H1 (cell line): ENCODE results near the gene CDKN2A. TPM values are rescaled to one million over a fixed set of nuclear protein-coding genes. Genes with fewer than 3 reads are reported as not detected.

Experiments used
- CTCF ChIA-PET: fragments of 300-600 bp; sonication (Branson Sonifier 250); formaldehyde crosslinking; loops from one replicate; lab custom pipeline; 2021; ENCODE audit not compliant: partially characterized antibody; lab: Charles Lee
- POLR2A ChIA-PET: fragments of 300-600 bp; sonication (Branson Sonifier 250); formaldehyde crosslinking; loops from one replicate; lab custom pipeline; 2021; ENCODE audit warnings: inconsistent platforms; ENCODE audit not compliant: partially characterized antibody; lab: Charles Lee
- DNase-seq, 2 experiments: peaks; one replicate each; pipeline versions ENCODE4 v3.0.0 to v3.0.0-alpha.2; 2010 to 2022; ENCODE audit warnings: low spot score in 2 of 2, low read depth in 1 of 2, mixed read lengths in 1 of 2
- FAIRE-seq: peaks from 2 replicates; lab custom pipeline; 2011; peaks lifted over from hg19 to GRCh38; lab: Jason Lieb, UNC
- H2AFZ ChIP-seq: 2 replicates; pipeline ENCODE4 v1.8.1; 2012; ENCODE audit warnings: low read length, inconsistent platforms
- H2AK5ac ChIP-seq: 2 replicates; pipeline ENCODE4 v1.6.1; 2013; ENCODE audit warnings: low read depth, low read length
- H2BK120ac ChIP-seq: replicated peaks from 2 replicates; pipeline ENCODE3; 2013; ENCODE audit warnings: low read depth, low read length, inconsistent platforms
- H2BK12ac ChIP-seq: 2 replicates; pipeline ENCODE4 v1.6.1; 2013; ENCODE audit warnings: low read depth, low read length
- H2BK15ac ChIP-seq: 2 replicates; pipeline ENCODE4 v1.6.1; 2013; ENCODE audit warnings: low read length
- H2BK20ac ChIP-seq: 2 replicates; pipeline ENCODE4 v1.6.1; 2013; ENCODE audit warnings: low read length
- H2BK5ac ChIP-seq: 2 replicates; pipeline ENCODE4 v1.6.1; 2013; ENCODE audit warnings: low read depth, low read length
- H3K14ac ChIP-seq: 2 replicates; pipeline ENCODE4 v1.6.1; 2013; ENCODE audit warnings: inconsistent platforms; ENCODE audit not compliant: insufficient read length
- H3K18ac ChIP-seq: 2 replicates; pipeline ENCODE4 v1.6.1; 2013; ENCODE audit warnings: low read length; ENCODE audit errors: extremely low read depth
- H3K23ac ChIP-seq: 2 replicates; pipeline ENCODE4 v1.6.1; 2013; ENCODE audit warnings: inconsistent platforms; ENCODE audit not compliant: insufficient read length
- H3K23me2 ChIP-seq: 2 replicates; pipeline ENCODE4 v1.6.1; 2013; ENCODE audit warnings: low read depth, low read length
- H3K27ac ChIP-seq: 2 replicates; pipeline ENCODE4 v1.6.1; 2011; ENCODE audit warnings: low read depth, low read length, inconsistent platforms
- H3K27me3 ChIP-seq, 4 experiments: replicated peaks in 1 of 4; 1 replicate in 1 of 4; 2 replicates in 3 of 4; pipeline versions ENCODE4 v1.6.1 to v1.8.1; 2011 to 2013; ENCODE audit warnings: low read length in 3 of 4, mild to moderate bottlenecking in 3 of 4, inconsistent platforms in 2 of 4, mixed read lengths in 2 of 4, moderate library complexity in 1 of 4; ENCODE audit not compliant: control insufficient read depth in 3 of 4, insufficient read depth in 3 of 4; ENCODE audit errors: extremely low read depth in 1 of 4
- H3K36me3 ChIP-seq, 4 experiments: 2 replicates each; pipeline versions ENCODE4 v1.6.1 to v1.8.1; 2011 to 2013; ENCODE audit warnings: mild to moderate bottlenecking in 4 of 4, low read length in 3 of 4, moderate library complexity in 2 of 4, control low read depth in 1 of 4, inconsistent platforms in 1 of 4; ENCODE audit not compliant: insufficient read depth in 4 of 4, control insufficient read depth in 2 of 4
- H3K4ac ChIP-seq: replicated peaks from 2 replicates; pipeline ENCODE3; 2013; ENCODE audit warnings: low read length, low read depth, mixed read lengths, inconsistent platforms; ENCODE audit not compliant: insufficient read length
- H3K4me1 ChIP-seq, 4 experiments: replicated peaks in 1 of 4; 1 replicate in 1 of 4; 2 replicates in 3 of 4; pipeline versions ENCODE4 v1.6.1 to v1.8.1; 2011 to 2013; ENCODE audit warnings: low read length in 3 of 4, inconsistent platforms in 2 of 4, mixed read lengths in 1 of 4; ENCODE audit not compliant: insufficient read depth in 4 of 4, control insufficient read depth in 3 of 4
- H3K4me2 ChIP-seq, 2 experiments: 2 replicates each; pipeline versions ENCODE4 v1.6.1 to v1.8.1; 2011 to 2013; ENCODE audit warnings: low read depth in 2 of 2, low read length in 2 of 2, control low read depth in 1 of 2, inconsistent platforms in 1 of 2, mild to moderate bottlenecking in 1 of 2; ENCODE audit not compliant: insufficient read depth in 1 of 2
- H3K4me3 ChIP-seq, 4 experiments: fragments of 200-600, 300-600 bp in 1 of 4; sonication (generic), shearing (Covaris generic), sonication (Bioruptor Twin) in 1 of 4; 2 replicates each; pipeline versions ENCODE4 v1.5.1 to v1.8.1; 2011 to 2016; ENCODE audit warnings: low read length in 4 of 4, low read depth in 3 of 4, control low read depth in 2 of 4, inconsistent platforms in 2 of 4, mild to moderate bottlenecking in 2 of 4, mixed read lengths in 1 of 4, moderate library complexity in 1 of 4; ENCODE audit not compliant: insufficient read depth in 2 of 4; ENCODE audit errors: extremely low read depth in 1 of 4
- H3K56ac ChIP-seq: replicated peaks from 2 replicates; pipeline ENCODE3; 2013; ENCODE audit warnings: low read depth, mild to moderate bottlenecking, mixed read lengths, low read length, inconsistent platforms; ENCODE audit not compliant: insufficient read length
- H3K79me1 ChIP-seq: 2 replicates; pipeline ENCODE4 v1.6.1; 2013; ENCODE audit warnings: low read depth, low read length, control low read depth
- H3K79me2 ChIP-seq, 2 experiments: 2 replicates each; pipeline versions ENCODE4 v1.6.1 to v1.8.1; 2012 to 2013; ENCODE audit warnings: low read length in 2 of 2, mild to moderate bottlenecking in 2 of 2, inconsistent platforms in 1 of 2; ENCODE audit not compliant: insufficient read depth in 2 of 2, control insufficient read depth in 1 of 2
- H3K9ac ChIP-seq, 4 experiments: replicated peaks in 1 of 4; 1 replicate in 1 of 4; 2 replicates in 3 of 4; pipeline versions ENCODE4 v1.6.1 to v1.8.1; 2011 to 2013; ENCODE audit warnings: low read depth in 3 of 4, low read length in 3 of 4, control low read depth in 2 of 4, mild to moderate bottlenecking in 2 of 4, moderate library complexity in 2 of 4, inconsistent platforms in 1 of 4; ENCODE audit errors: extremely low read depth in 1 of 4
- H3K9me3 ChIP-seq, 2 experiments: 2 replicates each; pipeline versions ENCODE4 v1.6.1 to v1.8.1; 2012 to 2013; ENCODE audit warnings: mild to moderate bottlenecking in 2 of 2, moderate library complexity in 2 of 2, control low read depth in 1 of 2, inconsistent platforms in 1 of 2, low read depth in 1 of 2, low read length in 1 of 2, mixed read lengths in 1 of 2; ENCODE audit not compliant: insufficient read depth in 2 of 2
- H4K20me1 ChIP-seq, 2 experiments: replicated peaks in 1 of 2; 2 replicates each; pipeline versions ENCODE3 to v1.8.1; 2011 to 2013; ENCODE audit warnings: inconsistent platforms in 2 of 2, low read length in 2 of 2, mild to moderate bottlenecking in 1 of 2; ENCODE audit not compliant: insufficient read depth in 2 of 2, control insufficient read depth in 1 of 2
- H4K5ac ChIP-seq: 2 replicates; pipeline ENCODE4 v1.6.1; 2013; ENCODE audit warnings: low read length, low read depth, mixed read lengths, inconsistent platforms; ENCODE audit not compliant: insufficient read length
- H4K8ac ChIP-seq: 2 replicates; pipeline ENCODE4 v1.8.0; 2013; ENCODE audit warnings: mild to moderate bottlenecking, moderate library complexity, low read length, inconsistent platforms; ENCODE audit not compliant: insufficient read depth; ENCODE audit errors: extremely low read depth
- H4K91ac ChIP-seq: replicated peaks from 2 replicates; pipeline ENCODE3; 2013; ENCODE audit warnings: low read length, mixed read lengths, inconsistent platforms; ENCODE audit not compliant: insufficient read length
- CHD2 ChIP-seq: IDR thresholded peaks from 2 replicates; pipeline ENCODE4 v1.6.1; 2012; ENCODE audit warnings: low read length, improper control_type of control experiment
- EZH2 ChIP-seq: fragments of 200-600 bp; sonication (generic); IDR thresholded peaks from 2 replicates; pipeline ENCODE4 v1.7.1; 2012; ENCODE audit warnings: low read depth, mild to moderate bottlenecking, moderate library complexity, low read length, inconsistent platforms; ENCODE audit not compliant: severe bottlenecking
- RNF2 ChIP-seq: fragments of 200-900, 300-1000 bp; sonication (generic); IDR thresholded peaks from 2 replicates; pipeline ENCODE4 v1.7.1; 2016; ENCODE audit warnings: borderline replicate concordance, low read depth, mild to moderate bottlenecking, antibody characterized with exemption, low read length; ENCODE audit not compliant: poor library complexity, severe bottlenecking; ENCODE audit errors: missing control alignments
- SUZ12 ChIP-seq: fragments of 200-600 bp; sonication (generic); IDR thresholded peaks from 2 replicates; pipeline ENCODE4 v1.6.1; 2012; ENCODE audit warnings: mild to moderate bottlenecking, inconsistent platforms, low read length, moderate library complexity, mixed read lengths
- WGBS, 2 experiments: shearing (Covaris generic) in 1 of 2; methylation state at CpG; one replicate each; pipeline versions ENCODE4 v1.1.6 to v1.1.7; 2013 to 2015; ENCODE audit warnings: low lambda C conversion rate in 2 of 2, mixed read lengths in 2 of 2, inconsistent platforms in 1 of 2, low coverage in 1 of 2, missing lambda C conversion rate in 1 of 2; ENCODE audit not compliant: insufficient replicate concordance in 2 of 2, insufficient coverage in 1 of 2, insufficient read length in 1 of 2; ENCODE audit errors: extremely low coverage in 1 of 2, missing lambda C conversion rate in 1 of 2; 5-methylcytosine and 5-hydroxymethylcytosine counted together
- polyA plus RNA-seq, 7 experiments: library from polyadenylated mRNA; depleted of rRNA in 3 of 7; stranded (reverse) in 5 of 7; unstranded in 2 of 7; fragments of >200 nt in 5 of 7; fragments of 200-250 nt in 2 of 7; gene quantifications; 1 replicate in 5 of 7; 2 replicates in 1 of 7; 4 replicates in 1 of 7; pipeline versions ENCODE4 v1.2.1 to v1.2.3, GENCODE V29; 2011 to 2013; ENCODE audit warnings: missing spikeins in 2 of 7, mixed read lengths in 2 of 7
- total RNA-seq: library from RNA; stranded (reverse); fragmentation: NEBNext Ultra II Directional; extraction: Animal tissue kit (Norgen Biotek cat#: 25700); gene quantifications from 2 replicates; pipeline ENCODE4 v1.2.1, GENCODE V29; 2021
- TF ChIP-seq, protein P1 (sequence below), 3 experiments: IDR thresholded peaks; 1 replicate in 2 of 3; 2 replicates in 1 of 3; pipeline versions ENCODE4 v1.5.1 to v1.6.1; 2011; ENCODE audit warnings: low read length in 3 of 3, mild to moderate bottlenecking in 3 of 3, inconsistent platforms in 2 of 3, low read depth in 1 of 3, moderate library complexity in 1 of 3; ENCODE audit not compliant: insufficient read depth in 1 of 3; ENCODE audit errors: control extremely low read depth in 1 of 3

Gene CDKN2A
- total and polyA plus RNA-seq, 2 of the 8 experiments (the other 6 are each of a cell fraction or from before 2014, with no cell fraction given), result 0.51 to 0.73 TPM

GRCh38 chr9:21967169-21967568, 27.0 kb downstream of the CDKN2A start:
- Histone ChIP-seq H3K14ac (no peak overlapping the region), H3K79me2 (no peaks in the 10 kb centered on the region), H2BK5ac (no peak overlapping the region), H4K91ac (no peak overlapping the region), H3K23me2 (no peaks in the 10 kb centered on the region; the same call in 1 of the 2 replicates), H3K18ac (no peak overlapping the region), H3K56ac (no peak overlapping the region), H2AFZ (no peak overlapping the region), H4K5ac (no peak overlapping the region), H3K27me3 (peaks cover 74 to 96% (median 83%) of the 10 kb centered on the region in 4 experiments), H2AK5ac (no peak overlapping the region), H3K4me2 (peak overlapping the region; percentile 44 to 64), H2BK15ac (no peak overlapping the region), H4K8ac (no peak overlapping the region), H3K4me1 (peaks cover 7 to 25% (median 14%) of the 10 kb centered on the region in 4 experiments), H3K79me1 (no peaks in the 10 kb centered on the region), H3K9me3 (0 out of 4 replicates have a peak, but pooled peaks cover 0 to 3% of the 10 kb centered on the region in 2 experiments), H3K4ac (no peak overlapping the region), H3K36me3 (peaks cover 0 to 8% (median 0%) of the 10 kb centered on the region in 4 experiments; a peak in 2 of 8 replicates), H3K23ac (no peak overlapping the region), H4K20me1 (peaks cover 14 to 34% of the 10 kb centered on the region in 2 experiments), H2BK120ac (no peak overlapping the region), H3K27ac (no peak overlapping the region), H3K4me3 (peak overlapping the region in 1 of 4 experiments; percentile 24; a peak in 2 of 8 replicates), H2BK20ac (no peak overlapping the region), H2BK12ac (no peak overlapping the region), H3K9ac (no peak overlapping the region)
- ChIA-PET CTCF (interaction anchor here (3.3 to 7.4 kb wide), 2 partner anchors 17 to 40 kb away, joined by 9 to 57 read pairs; partner anchors contain the start of gene CDKN2B), POLR2A (no interaction called here)
- TF ChIP-seq EZH2 (peak; percentile 55), SUZ12 (peak; percentile 75), CHD2 (peak; percentile 64), RNF2 (peak; percentile 97)
- TF ChIP-seq, protein P1, sequence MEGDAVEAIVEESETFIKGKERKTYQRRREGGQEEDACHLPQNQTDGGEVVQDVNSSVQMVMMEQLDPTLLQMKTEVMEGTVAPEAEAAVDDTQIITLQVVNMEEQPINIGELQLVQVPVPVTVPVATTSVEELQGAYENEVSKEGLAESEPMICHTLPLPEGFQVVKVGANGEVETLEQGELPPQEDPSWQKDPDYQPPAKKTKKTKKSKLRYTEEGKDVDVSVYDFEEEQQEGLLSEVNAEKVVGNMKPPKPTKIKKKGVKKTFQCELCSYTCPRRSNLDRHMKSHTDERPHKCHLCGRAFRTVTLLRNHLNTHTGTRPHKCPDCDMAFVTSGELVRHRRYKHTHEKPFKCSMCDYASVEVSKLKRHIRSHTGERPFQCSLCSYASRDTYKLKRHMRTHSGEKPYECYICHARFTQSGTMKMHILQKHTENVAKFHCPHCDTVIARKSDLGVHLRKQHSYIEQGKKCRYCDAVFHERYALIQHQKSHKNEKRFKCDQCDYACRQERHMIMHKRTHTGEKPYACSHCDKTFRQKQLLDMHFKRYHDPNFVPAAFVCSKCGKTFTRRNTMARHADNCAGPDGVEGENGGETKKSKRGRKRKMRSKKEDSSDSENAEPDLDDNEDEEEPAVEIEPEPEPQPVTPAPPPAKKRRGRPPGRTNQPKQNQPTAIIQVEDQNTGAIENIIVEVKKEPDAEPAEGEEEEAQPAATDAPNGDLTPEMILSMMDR (IDR thresholded peaks at IDR 0.05; ENCODE audit: control extremely low read depth in 1 of 3, insufficient read depth in 1 of 3, low read depth in 1 of 3, low read length in 3 of 3), result no peak
- 10% methylated on average over 19 of the region's 19 CpGs; no CpG with 5 or more reads in 1 of the 2 experiments for WGBS, 2 experiments
- no peak for DNase-seq
- no peak for FAIRE-seq
